Endothelial cell of umbilical vein (primary cell): Measurements from ENCODE around the gene AIDA. TPM values are rescaled to one million over a fixed set of nuclear protein-coding genes. Genes with fewer than 3 reads are reported as not detected.
A peak's percentile ranks its signal among the peaks of the same experiment; 100 is the strongest.

Experiments used
- BruUV-seq: library from RNA; stranded (reverse); fragments of 400-500 nt; replicated peaks from 2 replicates; lab custom pipeline; 2021; lab: Mats Ljungman, UMichigan
- CTCF ChIA-PET: fragments of 300-600, 350-600 bp; sonication (Branson Sonifier 250); formaldehyde crosslinking; loops from one replicate; lab custom pipeline; 2021; ENCODE audit warnings: antibody characterized with exemption, inconsistent platforms; lab: Charles Lee
- POLR2A ChIA-PET: fragments of 300-600, 350-600 bp; sonication (Branson Sonifier 250); formaldehyde crosslinking; loops from one replicate; lab custom pipeline; 2021; ENCODE audit warnings: antibody characterized with exemption, inconsistent platforms; lab: Charles Lee
- DNase-seq: peaks from one replicate; pipeline ENCODE4 v3.0.0-alpha.2; 2011; ENCODE audit warnings: low read depth, low spot score
- FAIRE-seq: peaks from 2 replicates; lab custom pipeline; 2011; peaks lifted over from hg19 to GRCh38; lab: Jason Lieb, UNC
- H2AFZ ChIP-seq: 2 replicates; pipeline ENCODE4 v1.6.0; 2012; ENCODE audit warnings: low read depth, low read length, control low read depth, inconsistent platforms
- H3K27ac ChIP-seq: 2 replicates; pipeline ENCODE4 v1.5.1; 2011; ENCODE audit warnings: low read depth, mild to moderate bottlenecking, control low read depth, low read length, moderate library complexity; ENCODE audit not compliant: insufficient read depth
- H3K27me3 ChIP-seq, 2 experiments: 2 replicates each; pipeline versions ENCODE4 v1.6.0 to v1.6.1; 2011; ENCODE audit warnings: low read length in 2 of 2, mixed read lengths in 1 of 2; ENCODE audit not compliant: control insufficient read depth in 2 of 2, insufficient read depth in 2 of 2
- H3K36me3 ChIP-seq, 2 experiments: 2 replicates in 1 of 2; 3 replicates in 1 of 2; pipeline ENCODE4 v1.5.1; 2011; ENCODE audit warnings: low read length in 2 of 2, mild to moderate bottlenecking in 1 of 2, moderate library complexity in 1 of 2; ENCODE audit not compliant: control insufficient read depth in 2 of 2, insufficient read depth in 2 of 2; ENCODE audit errors: extremely low read depth in 1 of 2
- H3K4me1 ChIP-seq: 3 replicates; pipeline ENCODE4 v1.5.1; 2011; ENCODE audit warnings: mild to moderate bottlenecking, low read length; ENCODE audit not compliant: control insufficient read depth, insufficient read depth; ENCODE audit errors: extremely low read depth
- H3K4me2 ChIP-seq: 2 replicates; pipeline ENCODE4 v1.6.1; 2011; ENCODE audit warnings: low read length, control low read depth, mixed read lengths; ENCODE audit not compliant: insufficient read depth
- H3K4me3 ChIP-seq, 3 experiments: fragments of 200-600 bp in 1 of 3; sonication (generic), shearing (Covaris generic) in 1 of 3; replicated peaks in 1 of 3; 2 replicates each; pipeline ENCODE4 v1.5.1; 2011 to 2016; ENCODE audit warnings: control low read depth in 3 of 3, low read length in 3 of 3, mild to moderate bottlenecking in 2 of 3, inconsistent platforms in 1 of 3, low read depth in 1 of 3, moderate library complexity in 1 of 3; ENCODE audit not compliant: insufficient read depth in 1 of 3
- H3K79me2 ChIP-seq: 2 replicates; pipeline ENCODE4 v1.6.0; 2012; ENCODE audit warnings: low read length, inconsistent platforms; ENCODE audit not compliant: control insufficient read depth, insufficient read depth
- H3K9ac ChIP-seq: replicated peaks from 2 replicates; pipeline ENCODE3; 2011; ENCODE audit warnings: low read length, control low read depth; ENCODE audit not compliant: insufficient read depth; ENCODE audit errors: extremely low read depth
- H3K9me1 ChIP-seq: replicated peaks from 3 replicates; pipeline ENCODE4 v1.6.0; 2011; ENCODE audit warnings: mild to moderate bottlenecking, low read length; ENCODE audit not compliant: control insufficient read depth, insufficient read depth; ENCODE audit errors: extremely low read depth
- H3K9me3 ChIP-seq: replicated peaks from 2 replicates; pipeline ENCODE4 v1.5.1; 2012; ENCODE audit warnings: low read length, inconsistent platforms; ENCODE audit not compliant: control insufficient read depth, insufficient read depth
- H4K20me1 ChIP-seq: replicated peaks from 2 replicates; pipeline ENCODE3; 2011; ENCODE audit warnings: mild to moderate bottlenecking, low read length; ENCODE audit not compliant: control insufficient read depth, insufficient read depth; ENCODE audit errors: extremely low read depth
- EZH2 ChIP-seq: IDR thresholded peaks from 2 replicates; pipeline ENCODE4 v1.6.1; 2012; ENCODE audit warnings: borderline replicate concordance, low read depth, mild to moderate bottlenecking, moderate library complexity, low read length, inconsistent platforms; ENCODE audit not compliant: severe bottlenecking
- FOS ChIP-seq: IDR thresholded peaks from 2 replicates; pipeline ENCODE4 v1.6.1; 2011; ENCODE audit warnings: mild to moderate bottlenecking, low read length, moderate library complexity, borderline replicate concordance; ENCODE audit not compliant: insufficient read depth
- JUN ChIP-seq: IDR thresholded peaks from 2 replicates; pipeline ENCODE4 v1.6.1; 2011; ENCODE audit warnings: borderline replicate concordance, low read depth; ENCODE audit not compliant: insufficient read length, insufficient read depth
- POLR2A ChIP-seq: IDR thresholded peaks from 2 replicates; pipeline ENCODE4 v1.6.1; 2012; ENCODE audit warnings: low read depth, mild to moderate bottlenecking, control low read depth, low read length
- POLR2AphosphoS5 ChIP-seq: IDR thresholded peaks from 2 replicates; pipeline ENCODE4 v1.6.1; 2012; ENCODE audit warnings: low read depth, mild to moderate bottlenecking, control low read depth, low read length, moderate library complexity; ENCODE audit not compliant: insufficient read depth
- dilution Hi-C: fragments of 300-500 bp; cut with MboI; formaldehyde crosslinking; loops from one replicate; pipeline ENCODE4 v1.15.0; 2019; ENCODE audit warnings: low sequenced_read_pairs; ENCODE audit not compliant: extremely low pct_ligation_motif_present
- intact Hi-C: fragments of 100-400 bp; cut with micrococcal nuclease; formaldehyde crosslinking; loops from one replicate; pipeline ENCODE4 v1.10.0; 2022
- polyA plus RNA-seq, 4 experiments: library from polyadenylated mRNA; depleted of rRNA in 3 of 4; stranded (reverse) in 3 of 4; unstranded in 1 of 4; fragments of >200 nt; gene quantifications; 2 replicates each; pipeline versions ENCODE4 v1.2.1 to v1.2.3, GENCODE V29; 2011 to 2012; ENCODE audit warnings: missing spikeins in 1 of 4
- total RNA-seq: library from RNA; stranded (reverse); gene quantifications from 2 replicates; pipeline ENCODE4 v1.2.3, GENCODE V29; 2021
- TF ChIP-seq, protein P1 (sequence below): IDR thresholded peaks from 2 replicates; pipeline ENCODE4 v1.6.1; 2011; ENCODE audit not compliant: insufficient read depth, insufficient read length
- TF ChIP-seq, protein P2 (sequence below), 2 donors: IDR thresholded peaks; 1 replicate in 1 of 2; 2 replicates in 1 of 2; pipeline ENCODE4 v1.5.1; 2011; ENCODE audit warnings: low read length in 2 of 2, mild to moderate bottlenecking in 2 of 2, moderate library complexity in 2 of 2, control low read depth in 1 of 2, inconsistent platforms in 1 of 2, low read depth in 1 of 2; ENCODE audit not compliant: insufficient read depth in 1 of 2; ENCODE audit errors: extremely low read depth in 1 of 2

AIDA gene
- total and polyA plus RNA-seq, 2 donors (not counting 3 experiments of a cell fraction or from before 2014, with no cell fraction given) = 32.8 to 75.4 TPM

DNA sequence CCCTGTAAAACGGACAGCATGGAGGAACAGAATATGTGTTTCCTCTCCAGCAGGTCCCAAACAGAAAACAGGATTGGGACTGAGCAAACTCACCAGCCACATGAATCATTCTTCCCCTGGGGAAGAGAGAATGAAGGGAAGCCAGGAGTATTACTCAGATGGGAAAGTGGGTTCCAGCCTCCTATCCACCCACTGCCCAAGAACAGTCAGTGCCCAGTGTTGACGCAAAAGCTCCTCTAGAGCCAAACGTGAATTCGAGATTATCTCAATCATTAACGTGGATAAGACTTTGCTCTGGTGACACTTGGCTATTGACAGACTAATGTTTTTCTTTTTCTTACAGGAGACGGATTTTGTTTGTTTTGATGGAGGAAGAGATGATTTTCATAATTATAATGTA, 85.1 kb downstream of the AIDA start:
- ChIA-PET CTCF (interaction anchor here (1.3 to 2.7 kb wide), 2 partner anchors 9 to 162 kb away, joined by 5 to 13 read pairs; no protein-coding TSS in a partner anchor), POLR2A (no interaction called here)
- Histone ChIP-seq H3K9me3 (no peaks in the 10 kb centered on the region), H3K4me1 (peaks cover 4% of the 10 kb centered on the region), H4K20me1 (no peaks in the 10 kb centered on the region), H3K27ac (no peak overlapping the region), H3K4me2 (no peak overlapping the region), H3K9ac (no peak overlapping the region), H2AFZ (no peak overlapping the region), H3K9me1 (no peaks in the 10 kb centered on the region), H3K79me2 (no peaks in the 10 kb centered on the region), H3K36me3 (peaks cover 5 to 13% of the 10 kb centered on the region in 2 experiments), H3K27me3 (no peaks in the 10 kb centered on the region), H3K4me3 (no peak overlapping the region)
- intact Hi-C loops = no loop called here
- FAIRE-seq = peak; percentile 74
- peak; percentile 37 for DNase-seq
- no peak for TF ChIP-seq POLR2A
- TF ChIP-seq JUN = no peak
- no peak for TF ChIP-seq POLR2AphosphoS5
- peak; percentile 61 for TF ChIP-seq FOS
- no peak for TF ChIP-seq EZH2
- TF ChIP-seq, protein P1, sequence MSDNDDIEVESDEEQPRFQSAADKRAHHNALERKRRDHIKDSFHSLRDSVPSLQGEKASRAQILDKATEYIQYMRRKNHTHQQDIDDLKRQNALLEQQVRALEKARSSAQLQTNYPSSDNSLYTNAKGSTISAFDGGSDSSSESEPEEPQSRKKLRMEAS = no peak
- TF ChIP-seq, protein P2, sequence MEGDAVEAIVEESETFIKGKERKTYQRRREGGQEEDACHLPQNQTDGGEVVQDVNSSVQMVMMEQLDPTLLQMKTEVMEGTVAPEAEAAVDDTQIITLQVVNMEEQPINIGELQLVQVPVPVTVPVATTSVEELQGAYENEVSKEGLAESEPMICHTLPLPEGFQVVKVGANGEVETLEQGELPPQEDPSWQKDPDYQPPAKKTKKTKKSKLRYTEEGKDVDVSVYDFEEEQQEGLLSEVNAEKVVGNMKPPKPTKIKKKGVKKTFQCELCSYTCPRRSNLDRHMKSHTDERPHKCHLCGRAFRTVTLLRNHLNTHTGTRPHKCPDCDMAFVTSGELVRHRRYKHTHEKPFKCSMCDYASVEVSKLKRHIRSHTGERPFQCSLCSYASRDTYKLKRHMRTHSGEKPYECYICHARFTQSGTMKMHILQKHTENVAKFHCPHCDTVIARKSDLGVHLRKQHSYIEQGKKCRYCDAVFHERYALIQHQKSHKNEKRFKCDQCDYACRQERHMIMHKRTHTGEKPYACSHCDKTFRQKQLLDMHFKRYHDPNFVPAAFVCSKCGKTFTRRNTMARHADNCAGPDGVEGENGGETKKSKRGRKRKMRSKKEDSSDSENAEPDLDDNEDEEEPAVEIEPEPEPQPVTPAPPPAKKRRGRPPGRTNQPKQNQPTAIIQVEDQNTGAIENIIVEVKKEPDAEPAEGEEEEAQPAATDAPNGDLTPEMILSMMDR (IDR thresholded peaks at IDR 0.05; ENCODE audit: extremely low read depth in 1 of 2, insufficient read depth in 1 of 2, low read depth in 1 of 2, low read length in 2 of 2) = no peak
- BruUV-seq = no TSS peak
- dilution Hi-C loops = no loop called here
